Uterus (tissue), 4 donors: ENCODE measurements around the gene FASN. TPM values are rescaled to one million over a fixed set of nuclear protein-coding genes. Genes with fewer than 3 reads are reported as not detected.
A peak's percentile ranks its signal among the peaks of the same experiment; 100 is the strongest.

Experiments
- DNase-seq, 2 donors: peaks; one replicate each; pipeline ENCODE4 v3.0.0-alpha.2; 2019 to 2020
- H3K27ac ChIP-seq, 2 donors: fragments of 200-600 bp; sonication (generic); 1 replicate in 1 of 2; 2 replicates in 1 of 2; pipeline ENCODE4 v1.5.1; 2016 to 2018
- H3K27me3 ChIP-seq, 2 donors: fragments of 200-600 bp; sonication (generic); one replicate each; pipeline ENCODE4 v1.5.1; 2018 to 2019; ENCODE audit warnings: control low read depth in 1 of 2
- H3K36me3 ChIP-seq, 2 donors: fragments of 200-600 bp; sonication (generic); one replicate each; pipeline ENCODE4 v1.5.1; 2019; ENCODE audit warnings: control low read depth in 1 of 2
- H3K4me1 ChIP-seq, 2 donors: fragments of 200-600 bp; sonication (generic); one replicate each; pipeline ENCODE4 v1.5.1; 2018 to 2019; ENCODE audit warnings: control low read depth in 1 of 2
- H3K4me3 ChIP-seq, 2 donors: fragments of 200-600 bp; sonication (generic); 1 replicate in 1 of 2; 2 replicates in 1 of 2; pipeline ENCODE4 v1.5.1; 2018 to 2019; ENCODE audit warnings: mild to moderate bottlenecking in 1 of 2
- H3K9me3 ChIP-seq, 2 donors: fragments of 200-600 bp; sonication (generic); one replicate each; pipeline ENCODE4 v1.5.1; 2019; ENCODE audit warnings: control low read depth in 1 of 2
- CTCF ChIP-seq, 4 experiments: fragments of 200-600 bp in 2 of 4; fragments of 450-650 bp in 2 of 4; sonication (generic) in 2 of 4; IDR thresholded peaks; one replicate each; pipeline ENCODE4 v1.5.1; 2016 to 2019; ENCODE audit warnings: antibody characterized with exemption in 4 of 4, mild to moderate bottlenecking in 2 of 4, moderate library complexity in 1 of 4
- POLR2A ChIP-seq, 2 donors: fragments of 450-650 bp; IDR thresholded peaks; one replicate each; pipeline ENCODE4 v1.6.1; 2016; ENCODE audit warnings: antibody characterized with exemption in 2 of 2, mild to moderate bottlenecking in 1 of 2, moderate library complexity in 1 of 2
- intact Hi-C: fragments of 100-400 bp; cut with DNase I; formaldehyde crosslinking; loops from one replicate; pipeline ENCODE4 v1.15.1; 2023; ENCODE audit warnings: low total_unique reads
- total RNA-seq, 4 donors: library from RNA; depleted of rRNA in 3 of 4; stranded (reverse); fragments of >200 nt in 3 of 4; gene quantifications; one replicate each; pipeline versions ENCODE4 v1.1.0 to v1.2.4, GENCODE V29; 2014 to 2023
- donor health status: DM: yes; HTN: yes; CAD: no.

Gene FASN
- total RNA-seq, 4 donors from 2014 or later, result 5.3 to 59.4 (median 23.4) TPM

- Histone ChIP-seq H3K4me3 (peak overlapping the region; percentile 49 to 66), H3K27me3 (peaks cover 0 to 3% of the 10 kb centered on the region in 2 donors), H3K9me3 (no peaks in the 10 kb centered on the region), H3K4me1 (peaks cover 0 to 10% of the 10 kb centered on the region in 2 donors), H3K36me3 (no peaks in the 10 kb centered on the region), H3K27ac (peak overlapping the region; percentile 79 to 96)
- TF ChIP-seq POLR2A (IDR thresholded peaks at IDR 0.05) (no peak), CTCF (IDR thresholded peaks at IDR 0.05) (no peak)
- intact Hi-C loops, result no loop called here
- no peak for DNase-seq
Measured at GRCh38 chr17:82036634-82037091, 61.4 kb downstream of the FASN start.

GRCh38 chr17:82035956-82036633 lies 61.9 kb downstream of the FASN start:
- H3K4me3 ChIP-seq, result peak overlapping the region in 1 of 2 donors; percentile 66
- peaks cover 0 to 3% of the 10 kb centered on the region in 2 donors for H3K27me3 ChIP-seq
- TF ChIP-seq POLR2A (IDR thresholded peaks at IDR 0.05) (no peak), CTCF (IDR thresholded peaks at IDR 0.05) (no peak)
- intact Hi-C loops, result no loop called here
- H3K4me1 ChIP-seq, result peaks cover 0 to 12% of the 10 kb centered on the region in 2 donors
- H3K27ac ChIP-seq, result peak overlapping the region in 1 of 2 donors; percentile 96
- H3K9me3 ChIP-seq, result no peaks in the 10 kb centered on the region
- DNase-seq, result no peak
- no peaks in the 10 kb centered on the region for H3K36me3 ChIP-seq

- no peaks in the 10 kb centered on the region for H3K36me3 ChIP-seq
- no peak overlapping the region for H3K4me3 ChIP-seq
- DNase-seq, result no peak
- H3K27me3 ChIP-seq, result peaks cover 0 to 3% of the 10 kb centered on the region in 2 donors
- H3K9me3 ChIP-seq, result no peaks in the 10 kb centered on the region
- H3K27ac ChIP-seq, result no peak overlapping the region
- no peak for TF ChIP-seq CTCF (IDR thresholded peaks at IDR 0.05)
- no peak for TF ChIP-seq POLR2A (IDR thresholded peaks at IDR 0.05)
- intact Hi-C loops, result no loop called here
- H3K4me1 ChIP-seq, result peaks cover 0 to 17% of the 10 kb centered on the region in 2 donors
Measured at GRCh38 chr17:82035488-82035887, 62.5 kb downstream of the FASN start.

GRCh38 chr17:82034371-82035011 lies 63.5 kb downstream of the FASN start:
- Histone ChIP-seq H3K36me3 (no peaks in the 10 kb centered on the region), H3K9me3 (no peaks in the 10 kb centered on the region), H3K27me3 (peaks cover 0 to 3% of the 10 kb centered on the region in 2 donors), H3K4me1 (peaks cover 0 to 22% of the 10 kb centered on the region in 2 donors), H3K27ac (no peak overlapping the region), H3K4me3 (no peak overlapping the region)
- TF ChIP-seq CTCF (IDR thresholded peaks at IDR 0.05) (no peak), POLR2A (IDR thresholded peaks at IDR 0.05) (no peak)
- DNase-seq, result no peak
- intact Hi-C loops, result loop anchor here (5.0 kb wide), 1 partner anchor 118 kb away; no protein-coding TSS in a partner anchor
